Large intestine (tissue), 3 donors: Measurements from ENCODE around the gene NUP210L. TPM values are rescaled to one million over a fixed set of nuclear protein-coding genes. Genes with fewer than 3 reads are reported as not detected.
"Not testable (repeated sequence)": the region's sequence is repeated elsewhere in the genome, so short reads cannot be mapped to it uniquely, and the experiment has no call there.

ENCODE experiments used
- DNase-seq, 2 donors: peaks; one replicate each; pipeline versions ENCODE4 v3.0.0 to v3.0.0-alpha.2; 2013
- H3K27ac ChIP-seq: one replicate; pipeline ENCODE4 v1.5.1; 2013; ENCODE audit warnings: low read length
- H3K27me3 ChIP-seq: 2 replicates; pipeline ENCODE4 v1.6.1; 2013; ENCODE audit warnings: low read length; ENCODE audit not compliant: control insufficient read depth, insufficient read depth
- H3K36me3 ChIP-seq: 2 replicates; pipeline ENCODE4 v1.6.1; 2013; ENCODE audit warnings: low read length; ENCODE audit not compliant: control insufficient read depth, insufficient read depth
- H3K4me1 ChIP-seq: one replicate; pipeline ENCODE4 v1.6.1; 2013; ENCODE audit warnings: low read length; ENCODE audit not compliant: control insufficient read depth, insufficient read depth
- H3K4me3 ChIP-seq: one replicate; pipeline ENCODE4 v1.5.1; 2013; ENCODE audit warnings: low read length
- H3K9me3 ChIP-seq: one replicate; pipeline ENCODE4 v1.6.1; 2013; ENCODE audit warnings: mild to moderate bottlenecking, low read depth, low read length, moderate library complexity; ENCODE audit not compliant: control insufficient read depth
- WGBS: methylation state at CpG from one replicate; pipeline ENCODE4 v1.1.5; 2013; ENCODE audit warnings: low lambda C conversion rate; ENCODE audit not compliant: insufficient coverage; 5-methylcytosine and 5-hydroxymethylcytosine counted together
- polyA plus RNA-seq: library from polyadenylated mRNA; unstranded; fragments of 120-200 nt; gene quantifications from one replicate; pipeline ENCODE4 v1.2.1, GENCODE V29; 2013

NUP210L gene
- polyA plus RNA-seq, 1 donor: 0.03 TPM

GRCh38 chr1:154148807-154149206 is 6.1 kb downstream of the NUP210L start:
- H3K4me3 ChIP-seq: no peak overlapping the region
- no peak overlapping the region for H3K27ac ChIP-seq
- H3K9me3 ChIP-seq: no peaks in the 10 kb centered on the region

DNA sequence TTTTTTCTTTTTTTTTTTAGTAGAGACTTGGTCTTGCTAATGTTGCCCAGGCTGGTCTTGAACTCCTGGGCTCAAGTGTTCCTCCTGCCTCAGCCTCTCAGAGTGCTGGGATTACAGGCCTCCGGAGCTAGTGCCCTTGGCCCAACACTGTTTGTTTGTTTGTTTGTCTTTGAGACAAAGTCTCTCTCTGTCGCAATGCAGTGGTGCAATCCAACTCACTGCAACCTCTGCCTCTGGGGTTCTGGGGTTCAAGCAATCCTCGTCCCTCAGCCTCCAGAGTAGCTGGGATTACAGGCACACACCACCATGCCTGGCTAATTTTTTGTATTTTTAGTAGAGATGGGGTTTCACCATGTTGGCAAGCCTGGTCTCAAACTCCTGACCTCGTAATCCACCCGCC is 7.4 kb downstream of the NUP210L start:
- not testable (repeated sequence) for H3K4me3 ChIP-seq

More at GRCh38 chr1:154148807-154149206, 6.1 kb downstream of the NUP210L start:
- Histone ChIP-seq H3K4me1 (no peaks in the 10 kb centered on the region), H3K36me3 (no peaks in the 10 kb centered on the region), H3K27me3 (no peaks in the 10 kb centered on the region)
- DNase-seq: no peak
- 60% methylated on average over 1 of the region's 3 CpGs for WGBS

GRCh38 chr1:154145986-154146385 is 8.9 kb downstream of the NUP210L start:
- no peak overlapping the region for H3K4me3 ChIP-seq
- H3K4me1 ChIP-seq: no peaks in the 10 kb centered on the region
- H3K9me3 ChIP-seq: no peaks in the 10 kb centered on the region
- DNase-seq: no peak
- no peak overlapping the region for H3K27ac ChIP-seq
- no peaks in the 10 kb centered on the region for H3K36me3 ChIP-seq
- H3K27me3 ChIP-seq: no peaks in the 10 kb centered on the region
- WGBS: 100% methylated on average over 1 of the region's 2 CpGs

More for the DNA sequence above, 7.4 kb downstream of the NUP210L start:
- H3K4me1 ChIP-seq, DNase-seq, H3K9me3 ChIP-seq, H3K27ac ChIP-seq, H3K27me3 ChIP-seq, H3K36me3 ChIP-seq: not testable (repeated sequence)
- no CpG with 5 or more reads among the region's 5 CpGs for WGBS

DNA sequence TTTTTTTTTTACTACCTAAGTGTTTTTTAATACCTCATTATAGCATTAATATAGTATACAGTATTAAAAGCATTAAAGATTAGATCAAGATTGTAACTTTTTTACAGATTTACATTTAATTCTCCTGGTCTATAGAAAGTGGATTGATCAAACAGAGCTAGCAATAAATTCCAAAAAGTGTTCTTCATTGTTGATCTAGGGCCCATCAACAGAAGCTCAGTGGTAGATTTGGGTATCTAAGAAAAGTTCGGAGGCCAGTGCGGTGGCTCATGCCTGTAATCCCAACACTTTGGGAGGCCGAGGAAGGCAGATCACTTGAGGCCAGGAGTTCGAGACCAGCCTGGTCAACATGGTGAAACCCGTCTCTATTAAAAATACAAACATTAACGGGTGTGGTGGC is 12.5 kb downstream of the NUP210L start:
- Histone ChIP-seq H3K27ac (no peak overlapping the region), H3K4me3 (no peak overlapping the region), H3K27me3 (no peaks in the 10 kb centered on the region), H3K36me3 (no peaks in the 10 kb centered on the region), H3K9me3 (no peaks in the 10 kb centered on the region), H3K4me1 (no peaks in the 10 kb centered on the region)
- WGBS: no CpG with 5 or more reads among the region's 6 CpGs
- DNase-seq: no peak

DNA sequence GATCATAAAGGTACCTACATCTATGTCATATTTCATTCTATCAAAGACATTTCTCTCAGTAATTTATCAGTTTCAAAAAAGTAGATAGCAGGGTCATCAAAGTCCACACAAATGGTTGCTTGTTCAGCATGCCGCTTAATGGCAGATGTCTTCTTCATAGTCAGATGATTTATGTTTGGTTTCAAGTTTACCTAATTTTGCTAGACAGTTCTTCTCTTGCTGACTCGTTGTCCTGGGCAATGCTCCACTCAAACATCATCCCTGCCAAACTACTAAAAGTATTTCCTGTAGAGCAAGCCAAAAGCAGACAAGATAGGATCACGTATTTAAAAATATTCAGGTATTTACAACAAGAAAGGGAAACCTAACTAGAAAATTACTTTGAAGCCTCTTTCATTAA is 13.6 kb downstream of the NUP210L start:
- no CpG with 5 or more reads among the region's 3 CpGs for WGBS
- no peak overlapping the region for H3K4me3 ChIP-seq

DNA sequence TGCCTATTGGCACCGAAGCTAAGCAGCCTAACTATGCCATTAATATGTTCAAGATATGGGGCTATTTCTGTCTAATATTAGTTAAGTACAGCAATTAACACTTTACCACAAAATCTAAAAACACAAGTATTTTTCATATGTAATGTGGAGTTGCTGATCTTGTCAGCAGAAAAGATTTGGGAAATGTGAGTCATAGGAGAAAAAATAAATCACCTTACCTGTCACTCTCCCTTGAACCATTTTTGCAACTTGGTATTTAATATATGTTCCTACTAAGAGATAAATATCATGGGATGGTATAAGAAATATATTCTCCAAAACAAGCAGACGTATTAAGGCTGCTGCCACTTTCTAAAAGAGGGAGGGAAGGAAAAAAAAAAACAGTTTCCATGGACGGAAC is 17.0 kb downstream of the NUP210L start:
- WGBS: 100% methylated on average over 1 of the region's 3 CpGs
- DNase-seq: no peak
- H3K4me3 ChIP-seq: no peak overlapping the region
- H3K36me3 ChIP-seq: no peaks in the 10 kb centered on the region
- no peaks in the 10 kb centered on the region for H3K9me3 ChIP-seq
- no peak overlapping the region for H3K27ac ChIP-seq
- H3K27me3 ChIP-seq: no peaks in the 10 kb centered on the region
- no peaks in the 10 kb centered on the region for H3K4me1 ChIP-seq

More for the DNA sequence above, 13.6 kb downstream of the NUP210L start:
- H3K4me1 ChIP-seq: no peaks in the 10 kb centered on the region
- no peak for DNase-seq
- no peak overlapping the region for H3K27ac ChIP-seq
- H3K36me3 ChIP-seq: no peaks in the 10 kb centered on the region
- H3K27me3 ChIP-seq: no peaks in the 10 kb centered on the region
- no peaks in the 10 kb centered on the region for H3K9me3 ChIP-seq

GRCh38 chr1:154133256-154133655 is 21.6 kb downstream of the NUP210L start:
- Histone ChIP-seq H3K4me3 (no peak overlapping the region), H3K4me1 (no peaks in the 10 kb centered on the region), H3K27me3 (no peaks in the 10 kb centered on the region), H3K27ac (no peak overlapping the region), H3K9me3 (no peaks in the 10 kb centered on the region), H3K36me3 (no peaks in the 10 kb centered on the region)
- WGBS: no CpG with 5 or more reads among the region's 2 CpGs
- no peak for DNase-seq

DNA sequence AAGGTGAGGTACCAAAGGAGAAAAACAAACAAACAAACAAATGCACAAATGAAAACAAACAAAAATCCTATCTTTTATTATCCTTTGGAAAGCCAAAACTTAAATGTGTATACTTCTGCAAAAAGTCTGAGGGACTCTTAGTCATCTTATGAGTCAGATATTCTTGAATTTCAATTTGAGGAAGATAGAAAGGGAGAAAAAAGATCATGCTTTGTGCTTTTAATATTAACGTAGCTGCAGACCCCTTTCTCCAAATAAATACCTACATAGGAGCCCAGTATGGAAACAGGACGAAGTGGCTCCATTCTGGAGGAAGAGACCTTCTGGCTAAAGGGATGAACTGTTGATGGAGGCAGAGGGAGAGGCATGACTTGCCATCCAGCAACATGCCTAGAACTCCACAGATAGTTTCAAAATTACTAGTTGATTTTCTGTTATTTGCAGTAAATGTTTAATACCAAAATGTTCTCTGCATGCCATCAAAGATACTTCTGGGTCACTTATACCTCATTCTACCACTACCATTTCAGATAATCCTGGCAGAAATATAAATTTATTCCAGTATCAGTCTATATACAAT is 25.4 kb downstream of the NUP210L start:
- no CpG with 5 or more reads among the region's 2 CpGs for WGBS
- no peaks in the 10 kb centered on the region for H3K36me3 ChIP-seq
- H3K4me1 ChIP-seq: no peaks in the 10 kb centered on the region
- DNase-seq: no peak
- H3K27ac ChIP-seq: no peak overlapping the region
- no peak overlapping the region for H3K4me3 ChIP-seq
- no peaks in the 10 kb centered on the region for H3K27me3 ChIP-seq
- H3K9me3 ChIP-seq: no peaks in the 10 kb centered on the region

- DNase-seq, H3K36me3 ChIP-seq, H3K4me1 ChIP-seq, H3K9me3 ChIP-seq, H3K27me3 ChIP-seq, H3K27ac ChIP-seq, H3K4me3 ChIP-seq: not testable (repeated sequence)
- WGBS: no CpG with 5 or more reads among the region's 11 CpGs
These were observed 31.7 kb downstream of the NUP210L start for GRCh38 chr1:154123205-154123604.

GRCh38 chr1:154117642-154118041 is 37.2 kb downstream of the NUP210L start:
- H3K27me3 ChIP-seq: no peaks in the 10 kb centered on the region
- no peaks in the 10 kb centered on the region for H3K9me3 ChIP-seq
- H3K4me3 ChIP-seq: no peak overlapping the region
- H3K4me1 ChIP-seq: no peaks in the 10 kb centered on the region
- no peak overlapping the region for H3K27ac ChIP-seq
- H3K36me3 ChIP-seq: no peaks in the 10 kb centered on the region
- 83% methylated on average over 2 of the region's 5 CpGs for WGBS
- DNase-seq: no peak

DNA sequence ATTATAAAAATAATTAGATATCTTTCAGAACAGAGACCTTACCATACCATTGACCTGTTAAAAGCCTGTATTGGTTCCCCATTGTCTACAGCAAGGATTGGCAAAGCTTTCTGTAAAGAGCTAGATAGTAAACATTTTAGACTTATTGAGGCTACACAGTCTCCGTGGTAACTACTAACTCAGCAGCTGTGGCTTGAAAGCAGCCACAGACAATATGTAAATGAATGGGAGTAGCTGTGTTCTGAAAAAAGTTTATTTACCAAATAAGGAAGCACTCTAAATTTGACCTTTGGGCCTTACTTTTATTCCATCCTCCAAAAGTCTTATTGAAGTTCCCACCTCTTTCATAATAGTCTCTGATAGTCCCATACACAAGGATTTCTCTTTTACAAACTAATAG is 39.7 kb downstream of the NUP210L start:
- H3K4me1 ChIP-seq: no peaks in the 10 kb centered on the region
- no peak overlapping the region for H3K4me3 ChIP-seq
- no CpG with 5 or more reads among the region's 1 CpG for WGBS
- peak in 1 of 2 donors; percentile 17 for DNase-seq
- H3K36me3 ChIP-seq: no peaks in the 10 kb centered on the region
- H3K27ac ChIP-seq: no peak overlapping the region
- no peaks in the 10 kb centered on the region for H3K9me3 ChIP-seq
- no peaks in the 10 kb centered on the region for H3K27me3 ChIP-seq
